Immature natural killer cell (primary cell): ENCODE results near the gene SMC5. TPM values are rescaled to one million over a fixed set of nuclear protein-coding genes. Genes with fewer than 3 reads are reported as not detected.

Experiments
- polyA plus RNA-seq, 3 donors: library from polyadenylated mRNA; unstranded; fragments of 300-500 nt; fragmentation: Illumina TruSeq; gene quantifications; one replicate each; pipeline ENCODE4 v1.2.3, GENCODE V29; 2021

The SMC5 gene
- polyA plus RNA-seq, 3 donors from 2014 or later = 7.0 to 24.2 (median 15.5) TPM

Other genes with a start within 250 kb of the SMC5 start
- gene MAMDC2, start 215.1 kb upstream of the SMC5 start, polyA plus RNA-seq = under 1 TPM in 2 of 3 donors, not detected in 1; 0.22 to 0.81 TPM
- 1 to 10 TPM; 1.1 to 3.0 (median 1.3) TPM for gene KLF9, start 155.7 kb downstream of the SMC5 start, polyA plus RNA-seq